Stimulated activated CD8-positive, alpha-beta memory T cell treated with anti-CD3 and anti-CD28 coated beads, Interleukin-4, amount 100 ng/mL, for 1 hour (primary cell): Measurements from ENCODE around the gene GLE1.
"Not testable (repeated sequence)": the region's sequence is repeated elsewhere in the genome, so short reads cannot be mapped to it uniquely, and the experiment has no call there.

ENCODE experiments used
- DNase-seq, 2 donors: peaks; one replicate each; pipeline ENCODE4 v3.0.0-alpha.2; 2020; ENCODE audit warnings: low read depth in 2 of 2, low spot score in 1 of 2

Gene GLE1

DNA sequence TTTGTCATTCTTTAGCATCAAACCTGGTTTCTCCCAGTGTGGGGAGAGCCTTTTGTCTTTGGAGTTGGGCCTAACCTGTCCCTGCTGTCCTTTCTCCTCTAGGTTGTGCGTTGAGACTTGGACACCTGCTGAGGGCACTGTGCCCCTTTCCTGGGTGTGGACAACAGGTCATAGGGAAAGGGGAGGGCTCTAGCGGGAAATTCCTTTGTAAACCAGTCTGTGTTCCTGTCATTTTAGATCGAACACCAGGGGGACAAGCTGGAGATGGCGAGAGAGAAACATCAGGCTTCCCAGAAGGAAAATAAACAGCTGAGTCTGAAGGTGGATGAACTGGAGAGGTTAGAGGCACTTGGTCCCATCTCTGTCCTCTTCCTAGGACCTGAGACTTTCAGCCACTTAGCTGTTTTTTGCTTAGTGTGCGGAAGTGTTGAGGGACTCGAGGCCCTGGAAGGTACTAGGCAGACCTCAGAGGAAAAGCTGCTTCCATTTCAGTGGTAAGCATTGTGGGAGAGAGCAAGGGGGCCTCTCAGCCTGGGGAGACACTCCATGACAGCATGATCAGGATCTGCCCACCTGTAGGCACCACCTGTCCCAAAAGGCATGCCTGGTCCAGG is 8.6 kb upstream of the GLE1 start:
- DNase-seq, result no peak

DNA sequence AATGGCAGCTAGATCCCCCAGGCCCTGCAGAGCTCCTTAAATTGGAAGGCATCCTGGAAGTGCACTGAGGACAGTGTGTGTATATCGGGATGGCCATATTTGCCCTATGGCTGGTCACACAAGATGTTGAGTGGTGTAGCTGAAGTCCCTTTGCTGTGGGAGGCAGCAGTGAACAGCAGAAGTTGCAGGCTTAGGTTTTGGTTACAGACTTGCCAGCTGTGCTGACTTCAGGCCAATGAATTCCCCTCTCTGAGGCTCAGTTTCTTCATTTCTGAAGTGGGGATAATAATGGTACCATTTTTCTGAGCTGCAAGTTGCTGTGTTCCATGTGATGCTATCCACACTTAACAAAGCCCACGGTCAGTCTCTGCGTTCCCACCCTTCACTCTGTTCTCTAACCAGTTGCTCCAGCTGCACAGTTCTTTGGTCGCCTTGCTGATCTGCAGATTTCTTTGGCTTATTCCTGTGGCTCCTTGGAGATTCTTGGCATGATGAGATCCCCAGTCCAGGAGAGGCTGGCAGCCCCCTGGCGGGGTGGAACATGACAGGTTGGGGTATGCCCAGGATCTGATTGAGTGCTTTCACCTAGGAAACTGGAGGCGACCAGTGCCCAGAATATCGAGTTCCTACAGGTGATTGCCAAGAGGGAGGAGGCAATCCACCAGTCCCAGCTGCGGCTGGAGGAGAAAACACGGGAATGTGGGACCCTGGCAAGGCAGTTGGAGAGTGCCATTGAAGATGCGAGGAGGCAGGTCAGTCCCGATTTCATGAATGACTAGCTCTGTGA is 6.5 kb upstream of the GLE1 start:
- no peak for DNase-seq

DNA sequence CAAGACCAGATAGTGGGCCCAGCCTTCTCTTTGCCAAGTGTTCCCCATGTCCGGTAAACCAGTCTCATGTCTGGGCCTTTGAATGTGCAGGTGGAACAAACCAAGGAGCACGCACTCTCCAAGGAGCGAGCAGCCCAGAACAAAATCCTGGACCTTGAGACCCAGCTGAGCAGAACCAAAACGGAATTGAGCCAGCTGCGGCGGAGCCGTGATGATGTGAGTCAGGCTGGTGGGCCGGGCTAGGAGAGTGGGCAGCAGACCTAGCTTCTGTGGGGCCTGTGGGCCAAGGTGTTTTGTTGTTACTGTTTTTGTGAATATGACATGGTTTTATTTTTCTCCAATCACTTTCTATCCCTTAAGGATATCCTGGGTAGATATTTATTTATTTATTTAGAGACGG is 5.6 kb upstream of the GLE1 start:
- no peak for DNase-seq

DNA sequence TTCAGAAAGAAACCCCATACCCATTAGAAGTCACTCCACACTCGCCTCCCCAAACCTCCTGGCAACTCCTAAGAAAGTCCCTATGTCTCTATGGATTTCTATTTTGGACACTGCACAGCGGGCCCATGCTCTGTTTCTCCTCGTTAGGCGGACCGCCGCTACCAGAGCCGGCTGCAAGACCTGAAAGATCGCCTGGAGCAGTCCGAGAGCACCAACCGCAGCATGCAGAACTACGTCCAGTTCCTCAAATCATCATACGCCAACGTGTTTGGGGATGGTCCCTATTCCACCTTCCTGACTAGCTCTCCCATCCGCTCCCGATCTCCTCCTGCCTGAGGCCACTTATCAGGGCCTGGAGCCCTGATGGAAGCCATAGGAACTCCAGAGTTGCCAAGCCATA is 4.6 kb upstream of the GLE1 start:
- DNase-seq, result no peak

DNA sequence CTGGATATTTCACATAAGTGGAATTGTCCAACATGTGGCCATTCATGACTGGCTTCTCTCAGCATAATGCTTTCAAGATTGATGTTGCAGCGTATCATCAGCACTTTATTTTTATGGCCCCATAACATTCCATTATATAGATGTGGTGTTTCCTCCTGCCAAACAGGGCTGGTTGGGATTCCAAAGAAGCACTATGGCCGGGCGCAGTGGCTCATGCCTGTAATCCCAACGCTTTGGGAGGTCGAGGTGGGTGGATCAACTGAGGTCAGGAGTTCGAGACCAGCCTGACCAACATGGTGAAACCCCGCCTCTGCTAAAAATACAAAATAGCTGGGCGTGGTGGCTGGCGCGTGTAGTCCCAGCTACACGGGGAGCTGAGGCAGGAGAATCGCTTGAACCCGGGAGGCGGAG is 1.1 kb upstream of the GLE1 start:
- DNase-seq, result not testable (repeated sequence)

DNA sequence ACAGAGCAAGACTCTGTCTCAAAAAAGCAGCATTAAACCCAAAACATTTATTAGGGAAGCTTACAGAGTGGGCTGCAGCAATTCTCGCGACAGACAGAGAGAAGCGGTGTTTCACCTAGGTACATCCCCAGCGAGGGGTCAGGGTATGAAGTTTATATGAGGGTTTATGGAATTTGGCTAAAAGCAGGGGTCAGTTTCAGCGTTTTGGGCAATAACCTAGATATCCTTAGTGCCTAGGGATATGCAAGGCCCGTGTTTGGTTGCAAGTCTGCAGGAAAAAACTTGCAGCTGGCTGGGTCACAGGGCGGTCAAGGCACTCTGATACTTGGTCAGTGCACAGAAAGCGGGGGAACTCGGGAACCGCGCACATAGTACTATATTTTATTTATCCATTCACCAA is 649 bp upstream of the GLE1 start:
- no peak for DNase-seq

DNA sequence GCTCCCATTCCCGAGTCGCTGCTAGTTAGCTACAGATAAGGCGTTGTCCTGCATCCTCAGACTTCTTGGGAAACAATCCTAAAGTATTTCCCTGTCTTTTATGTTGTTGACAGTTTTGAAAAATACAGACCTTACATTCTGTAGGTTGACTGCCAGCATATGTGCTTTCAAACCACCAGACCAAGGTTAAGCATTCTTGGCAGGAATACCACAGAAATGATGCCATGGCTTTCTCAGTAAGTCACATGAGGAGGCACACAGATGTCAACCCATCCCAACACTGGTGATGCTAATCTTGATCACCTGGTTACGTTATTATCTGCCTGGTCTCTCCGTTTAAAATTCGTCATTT is 871 bp downstream of the GLE1 start:
- DNase-seq, result no peak

DNA sequence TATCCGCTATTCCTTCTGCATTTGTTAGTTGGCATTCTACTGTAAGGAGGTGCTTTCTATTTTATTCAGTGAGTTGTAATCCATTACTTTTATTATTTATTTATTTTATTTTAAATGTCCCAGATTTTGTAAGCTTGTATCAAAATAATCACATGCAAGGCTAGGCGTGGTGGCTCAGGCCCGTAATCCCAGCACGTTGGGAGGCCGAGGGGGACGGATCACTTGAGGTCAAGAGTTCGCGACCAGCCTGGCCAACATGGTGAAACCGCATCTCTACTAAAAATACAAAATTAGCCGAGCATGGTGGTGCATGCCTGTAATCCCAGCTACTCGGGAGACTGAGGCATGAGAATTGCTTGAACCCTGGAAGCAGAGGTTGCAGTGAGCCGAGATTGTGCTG is 1.4 kb downstream of the GLE1 start:
- DNase-seq, result not testable (repeated sequence)

DNA sequence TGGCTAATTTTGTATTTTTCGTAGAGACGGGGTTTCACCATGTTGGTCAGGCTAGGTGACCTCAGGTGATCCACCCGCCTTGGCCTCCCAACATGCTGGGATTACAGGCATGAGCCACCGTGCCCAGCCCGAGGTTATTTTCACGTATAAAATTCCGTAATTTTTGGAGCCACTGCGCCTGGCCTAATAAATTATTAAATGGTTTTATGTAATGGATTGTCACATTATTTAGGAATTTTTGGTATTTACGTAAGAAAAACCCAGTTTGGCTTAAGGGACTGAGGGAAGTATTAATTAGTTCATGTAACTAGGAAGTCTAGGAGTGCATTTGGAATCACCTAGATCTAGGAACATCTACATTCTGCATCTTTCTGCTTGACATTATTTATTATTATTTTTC is 8.3 kb downstream of the GLE1 start:
- DNase-seq, result no peak

DNA sequence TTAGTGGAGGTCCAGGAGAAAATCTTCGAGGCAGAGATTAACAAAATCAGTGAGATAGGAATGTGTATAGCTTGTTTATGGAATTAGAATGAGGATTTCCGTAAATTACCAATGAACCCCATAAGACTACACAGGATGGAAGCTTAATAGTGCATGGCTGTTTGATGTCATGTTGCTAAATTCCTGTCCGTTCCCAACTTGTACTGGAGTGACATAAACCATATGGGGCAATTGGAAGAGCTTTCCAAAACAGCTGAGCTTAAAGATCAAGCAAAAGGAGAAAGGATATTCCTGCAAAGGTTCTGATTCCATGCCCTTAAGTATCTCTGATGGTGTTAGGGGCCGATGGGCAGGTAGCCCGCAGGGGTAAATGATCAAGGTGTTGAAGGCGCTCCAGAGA is 17.4 kb downstream of the GLE1 start:
- no peak for DNase-seq

DNA sequence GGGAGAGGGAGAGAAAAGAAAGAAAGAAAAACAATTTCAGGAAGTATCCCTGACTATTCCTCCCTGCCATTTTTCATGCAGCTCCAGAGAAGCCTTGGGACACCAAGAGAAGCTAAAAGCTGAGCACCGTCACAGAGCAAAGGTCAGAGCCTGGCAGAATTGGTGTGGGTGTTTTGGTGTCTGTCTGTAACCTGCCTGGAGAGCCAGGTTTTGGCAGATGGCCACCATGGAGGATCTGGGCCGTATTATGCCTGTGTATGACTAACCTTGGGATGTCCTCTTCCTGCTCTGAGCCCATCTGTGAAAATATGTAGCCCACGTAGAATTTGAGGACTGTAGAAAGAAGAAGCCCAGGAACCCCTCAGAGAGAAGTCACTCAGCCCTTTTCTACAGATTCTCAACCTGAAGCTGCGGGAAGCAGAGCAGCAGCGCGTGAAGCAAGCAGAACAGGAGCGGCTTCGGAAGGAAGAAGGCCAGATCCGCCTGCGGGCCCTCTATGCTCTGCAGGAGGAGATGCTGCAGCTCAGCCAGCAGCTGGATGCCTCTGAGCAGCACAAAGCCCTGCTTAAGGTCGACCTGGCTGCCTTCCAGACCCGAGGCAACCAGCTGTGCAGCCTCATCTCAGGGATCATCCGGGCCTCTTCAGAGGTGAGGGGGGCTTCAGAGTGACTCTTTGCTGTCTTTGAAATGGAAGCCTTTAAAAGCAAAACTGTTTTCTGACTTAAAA is 18.8 kb downstream of the GLE1 start:
- DNase-seq, result no peak

DNA sequence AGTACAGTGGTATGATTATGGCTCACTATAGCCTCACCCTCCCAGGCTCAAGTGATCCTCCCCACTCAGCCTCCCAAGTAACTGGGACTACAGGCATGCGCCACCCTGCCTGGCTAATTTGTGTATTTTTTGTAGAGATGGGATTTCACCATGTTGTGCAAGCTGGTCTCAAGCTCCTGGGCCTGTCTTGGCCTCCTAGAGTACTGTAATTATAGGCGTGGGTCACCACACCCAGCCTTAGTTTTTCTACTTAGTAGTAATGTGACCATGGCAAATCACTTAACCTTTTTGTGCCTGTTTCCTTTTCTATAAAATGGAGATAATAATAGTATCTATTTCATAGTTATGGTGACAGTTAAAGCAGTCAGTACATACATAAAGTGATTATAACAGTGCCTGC is 22.2 kb downstream of the GLE1 start:
- DNase-seq, result no peak

DNA sequence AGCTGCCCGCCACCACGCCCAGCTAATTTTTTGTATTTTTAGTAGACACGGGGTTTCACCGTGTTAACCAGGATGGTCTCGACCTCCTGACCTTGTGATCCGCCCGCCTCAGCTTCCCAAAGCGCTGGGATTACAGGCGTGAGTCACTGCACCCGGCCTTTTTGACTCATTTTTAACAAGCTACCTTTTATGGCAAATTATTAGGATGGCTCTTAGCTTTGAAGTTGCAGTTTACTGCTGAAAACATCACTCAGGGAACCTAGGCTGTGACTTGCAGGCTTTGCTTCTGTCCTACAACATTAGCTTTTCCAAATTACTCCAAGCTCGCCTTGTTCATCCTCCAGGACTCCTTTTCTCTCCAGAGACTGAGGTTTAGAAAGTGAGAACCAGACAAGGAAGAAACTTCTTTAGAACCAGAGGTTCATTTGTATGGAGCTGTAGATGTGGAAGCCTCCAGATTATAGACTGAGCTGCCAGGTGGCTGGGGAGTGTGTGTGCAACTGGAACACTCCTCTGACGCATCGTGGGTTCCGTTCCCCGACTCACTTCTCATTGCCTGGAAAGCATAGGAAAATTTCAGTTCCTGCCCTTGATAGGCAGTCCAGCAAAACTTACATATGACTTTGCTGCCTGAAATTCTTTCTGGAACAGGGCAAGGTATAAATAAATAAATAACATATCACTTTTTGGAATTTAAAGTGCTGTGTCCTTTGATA is 24.1 kb downstream of the GLE1 start:
- DNase-seq, result no peak

DNA sequence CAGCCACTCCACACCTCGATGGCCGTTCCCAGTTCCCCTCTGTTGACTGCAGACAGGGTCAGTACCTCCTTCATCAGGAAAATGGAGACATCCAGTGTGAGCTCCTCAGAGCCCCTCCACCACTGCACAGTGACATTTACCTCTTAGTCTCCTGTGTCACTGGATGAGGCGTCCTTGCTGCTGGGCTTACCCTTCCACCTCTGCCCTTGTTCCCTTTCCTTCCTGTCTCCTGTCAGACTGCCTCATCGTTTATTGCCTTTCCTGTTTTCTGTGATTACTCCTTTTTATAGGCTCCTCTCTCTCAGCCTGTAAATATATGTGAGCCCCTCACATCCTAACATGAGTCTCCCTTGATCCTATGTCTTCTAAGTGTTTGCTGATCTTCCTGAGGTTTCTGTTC is 24.7 kb downstream of the GLE1 start:
- DNase-seq, result no peak

DNA sequence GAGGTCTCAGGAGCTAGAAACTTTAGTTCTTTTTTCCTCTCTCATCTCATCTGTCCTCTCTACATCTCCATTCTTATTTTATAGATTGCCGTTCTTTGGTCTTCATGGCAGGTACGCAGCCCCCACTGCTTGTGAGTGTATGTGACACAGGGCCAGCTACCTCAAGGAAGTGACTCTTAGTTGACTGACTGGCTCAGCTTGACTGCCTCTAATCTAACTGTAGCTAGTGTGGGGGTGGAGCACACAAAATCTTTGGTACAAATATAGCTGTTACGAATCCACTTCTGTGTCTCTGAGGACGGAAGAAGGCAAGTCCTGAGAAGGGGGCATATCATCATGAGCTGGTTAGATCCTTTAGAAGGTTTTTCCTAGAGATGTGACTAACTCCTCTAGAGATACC is 28.1 kb downstream of the GLE1 start:
- DNase-seq, result no peak

DNA sequence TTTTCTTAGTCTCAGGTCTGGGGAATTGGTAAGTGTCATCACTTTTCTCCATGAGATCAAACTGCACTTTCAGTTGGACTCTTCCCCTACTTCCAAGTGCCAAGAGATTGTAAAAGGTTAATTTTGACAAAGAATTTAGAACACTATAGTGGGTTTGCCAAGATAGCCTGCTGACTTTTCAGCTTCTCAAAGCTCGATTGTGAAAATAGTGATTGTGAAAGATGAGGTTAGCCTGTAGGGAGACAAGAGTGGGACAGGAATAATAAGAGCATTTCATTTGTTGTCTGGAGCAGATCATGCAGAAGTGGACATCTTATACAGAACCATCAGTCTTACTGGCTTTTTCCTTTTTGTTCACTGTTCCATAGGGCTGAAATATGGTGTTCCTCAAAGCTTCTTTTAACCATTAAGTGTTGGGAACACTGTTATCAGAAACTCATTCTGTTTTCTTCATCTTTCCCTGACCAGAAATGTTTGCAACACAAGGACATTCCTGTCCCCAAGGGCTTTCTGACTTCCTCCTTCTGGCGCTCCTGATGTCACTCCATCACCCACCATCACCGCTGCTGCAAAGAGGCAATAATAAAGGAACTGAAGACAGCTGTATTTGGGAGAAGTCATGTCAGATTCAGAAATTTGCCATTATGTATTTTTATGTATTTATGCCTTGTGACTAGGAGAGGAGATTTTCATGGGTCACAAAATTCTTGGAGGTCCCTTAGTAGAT is 36.3 kb downstream of the GLE1 start:
- DNase-seq, result no peak

DNA sequence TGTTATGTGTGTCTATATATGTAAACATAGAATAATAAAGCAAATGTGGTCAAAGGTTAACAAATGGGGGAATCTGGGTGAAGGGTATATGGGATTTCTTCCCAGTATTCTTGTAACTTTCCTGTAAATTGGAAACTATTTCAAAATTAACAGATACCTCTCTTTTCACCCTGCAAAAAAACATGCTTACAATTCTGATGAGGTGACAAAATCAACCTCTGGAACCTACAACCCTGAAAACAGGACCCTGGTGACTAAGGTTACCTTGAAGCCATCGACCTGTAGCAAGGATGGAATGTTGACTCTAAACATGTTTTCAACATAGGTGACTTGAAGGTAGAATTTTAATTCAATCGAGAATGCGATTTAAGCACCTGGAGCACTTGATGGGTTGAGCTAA is 42.0 kb downstream of the GLE1 start:
- DNase-seq, result no peak

DNA sequence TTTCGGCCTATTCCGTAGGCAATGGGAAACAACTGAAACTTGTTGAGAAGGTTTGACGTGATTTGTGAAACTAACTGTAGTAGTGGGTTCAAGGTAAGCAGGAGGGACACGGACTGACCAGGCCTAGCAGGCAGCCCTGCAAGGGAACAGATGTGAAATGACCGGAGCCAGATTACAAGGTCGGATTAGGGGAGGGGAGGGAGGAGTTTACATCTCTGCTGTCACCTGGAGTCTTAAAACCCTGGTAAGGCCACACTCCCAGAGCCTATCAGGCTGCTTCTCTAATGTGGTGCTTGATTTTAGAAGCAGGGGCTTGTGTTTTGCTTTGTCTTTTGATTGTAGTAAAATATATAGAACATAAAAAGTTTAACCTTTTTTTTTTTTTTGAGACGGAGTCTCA is 44.4 kb downstream of the GLE1 start:
- DNase-seq, result no peak

DNA sequence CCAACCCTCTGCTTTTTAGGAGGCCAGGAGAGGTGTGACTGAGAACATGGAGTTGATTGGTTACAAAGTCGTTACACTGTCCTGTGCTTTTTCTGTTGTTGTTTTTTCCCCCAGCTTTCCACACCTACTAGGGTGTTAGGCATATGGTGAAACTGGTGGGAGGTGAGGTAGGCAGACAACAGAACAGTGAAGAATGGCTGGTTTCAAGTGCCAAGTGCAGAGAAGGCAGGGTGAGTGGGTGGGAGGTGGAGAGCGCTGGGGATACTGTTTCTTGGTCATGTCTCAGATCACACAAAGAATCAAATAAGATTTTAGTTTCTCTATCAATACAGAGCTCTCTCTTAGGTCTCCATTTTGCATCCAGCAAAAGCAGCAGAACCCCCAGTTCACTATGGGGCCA is 45.7 kb downstream of the GLE1 start:
- no peak for DNase-seq

DNA sequence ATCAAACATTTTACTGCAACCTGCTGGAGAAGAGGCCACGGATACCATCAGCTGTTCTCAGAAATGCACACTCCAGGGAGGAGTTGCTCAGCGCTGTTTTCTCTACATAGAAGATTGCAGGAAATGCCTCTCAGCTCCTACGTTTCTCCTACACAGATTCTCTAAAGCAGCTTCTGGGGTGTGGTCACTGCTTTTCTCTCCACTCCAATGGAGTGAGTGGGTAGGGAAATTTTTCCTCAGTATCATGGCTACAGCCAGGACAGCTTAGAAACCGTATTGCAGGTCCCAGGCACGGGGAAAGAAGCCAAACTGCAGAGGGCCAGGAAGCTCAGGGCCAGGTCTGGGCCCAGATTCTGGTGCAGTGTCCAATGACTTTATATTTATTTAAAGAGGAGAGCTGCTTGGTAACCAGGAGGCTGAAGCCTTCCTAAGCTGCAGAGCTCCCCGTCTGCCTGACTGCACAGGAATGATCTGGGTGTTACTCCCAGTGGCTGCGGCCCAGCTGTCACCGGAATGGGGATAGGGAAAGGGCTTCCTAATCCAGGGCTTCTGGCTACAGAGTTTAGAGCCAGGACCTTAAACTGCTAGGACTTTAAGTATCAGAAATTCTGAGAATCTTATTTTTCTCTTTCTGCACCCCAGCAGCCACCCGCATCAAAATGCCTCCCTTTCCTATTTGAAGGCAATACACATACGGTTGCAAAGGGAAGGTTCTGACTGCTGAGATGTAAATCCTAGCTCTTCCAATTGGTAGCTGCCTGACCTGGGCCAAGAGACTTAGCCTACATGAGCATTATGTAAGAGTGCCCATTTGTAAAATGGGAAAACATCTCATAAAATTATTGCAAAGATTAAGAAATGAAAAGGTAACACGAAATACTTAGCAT is 46.5 kb downstream of the GLE1 start:
- no peak for DNase-seq
